ENCODE results near the gene PAX7. TPM values are rescaled to one million over a fixed set of nuclear protein-coding genes. Genes with fewer than 3 reads are reported as not detected.

The PAX7 gene
- total and polyA plus RNA-seq, 2 donors (not counting 3 experiments of a cell fraction or from before 2014, with no cell fraction given): not detected

DNA sequence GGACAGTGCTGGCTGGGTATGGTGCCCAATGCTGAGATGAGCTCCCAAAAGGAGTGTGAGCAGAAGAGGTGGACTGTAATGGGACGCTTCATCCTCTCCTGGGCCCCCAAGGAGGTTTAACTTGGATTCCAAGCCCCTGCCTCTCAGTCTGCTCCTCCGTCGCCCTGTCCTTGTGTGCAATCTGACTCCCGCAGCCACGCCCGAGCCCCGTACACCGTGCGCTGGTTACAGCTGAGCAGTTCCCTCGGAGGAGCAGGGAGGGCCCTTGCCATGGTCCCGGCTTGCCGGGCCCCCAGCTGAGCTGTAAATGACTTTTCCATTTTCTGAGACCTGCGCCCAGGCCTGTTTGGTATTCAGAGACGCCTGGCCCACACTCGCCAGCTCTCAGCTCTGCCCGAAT, 53.7 kb downstream of the PAX7 start:
- Histone ChIP-seq H3K9ac (replicated peaks; ENCODE audit: extremely low read depth, insufficient read depth, low read length) (no peak overlapping the region), H3K4me3 (replicated peaks in 1 of 3; ENCODE audit: insufficient read depth in 1 of 3, low read depth in 1 of 3, low read length in 3 of 3) (no peak overlapping the region), H3K36me3 (ENCODE audit: control insufficient read depth in 2 of 2, extremely low read depth in 1 of 2, insufficient read depth in 2 of 2, low read length in 2 of 2) (no peaks in the 10 kb centered on the region), H2AFZ (ENCODE audit: low read depth, low read length) (no peak overlapping the region), H4K20me1 (replicated peaks; ENCODE audit: control insufficient read depth, extremely low read depth, insufficient read depth, low read length) (no peaks in the 10 kb centered on the region), H3K4me1 (ENCODE audit: control insufficient read depth, extremely low read depth, insufficient read depth, low read length) (no peaks in the 10 kb centered on the region), H3K79me2 (ENCODE audit: control insufficient read depth, insufficient read depth, low read length) (no peaks in the 10 kb centered on the region), H3K4me2 (ENCODE audit: insufficient read depth, low read length) (no peak overlapping the region), H3K27me3 (ENCODE audit: control insufficient read depth in 2 of 2, insufficient read depth in 2 of 2, low read length in 2 of 2) (no peaks in the 10 kb centered on the region), H3K9me1 (replicated peaks; ENCODE audit: control insufficient read depth, extremely low read depth, insufficient read depth, low read length) (no peaks in the 10 kb centered on the region), H3K9me3 (replicated peaks; ENCODE audit: control insufficient read depth, insufficient read depth, low read length) (no peaks in the 10 kb centered on the region), H3K27ac (ENCODE audit: insufficient read depth, low read depth, low read length) (no peak overlapping the region)
- no peak for TF ChIP-seq POLR2A (IDR thresholded peaks at IDR 0.05; ENCODE audit: low read depth, low read length)
- TF ChIP-seq, protein P1, sequence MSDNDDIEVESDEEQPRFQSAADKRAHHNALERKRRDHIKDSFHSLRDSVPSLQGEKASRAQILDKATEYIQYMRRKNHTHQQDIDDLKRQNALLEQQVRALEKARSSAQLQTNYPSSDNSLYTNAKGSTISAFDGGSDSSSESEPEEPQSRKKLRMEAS (IDR thresholded peaks at IDR 0.05; ENCODE audit: insufficient read depth, insufficient read length): no peak
- TF ChIP-seq GATA2 (IDR thresholded peaks at IDR 0.05; ENCODE audit: insufficient read depth, insufficient read length, low read depth, low read length): no peak
- TF ChIP-seq, protein P2, sequence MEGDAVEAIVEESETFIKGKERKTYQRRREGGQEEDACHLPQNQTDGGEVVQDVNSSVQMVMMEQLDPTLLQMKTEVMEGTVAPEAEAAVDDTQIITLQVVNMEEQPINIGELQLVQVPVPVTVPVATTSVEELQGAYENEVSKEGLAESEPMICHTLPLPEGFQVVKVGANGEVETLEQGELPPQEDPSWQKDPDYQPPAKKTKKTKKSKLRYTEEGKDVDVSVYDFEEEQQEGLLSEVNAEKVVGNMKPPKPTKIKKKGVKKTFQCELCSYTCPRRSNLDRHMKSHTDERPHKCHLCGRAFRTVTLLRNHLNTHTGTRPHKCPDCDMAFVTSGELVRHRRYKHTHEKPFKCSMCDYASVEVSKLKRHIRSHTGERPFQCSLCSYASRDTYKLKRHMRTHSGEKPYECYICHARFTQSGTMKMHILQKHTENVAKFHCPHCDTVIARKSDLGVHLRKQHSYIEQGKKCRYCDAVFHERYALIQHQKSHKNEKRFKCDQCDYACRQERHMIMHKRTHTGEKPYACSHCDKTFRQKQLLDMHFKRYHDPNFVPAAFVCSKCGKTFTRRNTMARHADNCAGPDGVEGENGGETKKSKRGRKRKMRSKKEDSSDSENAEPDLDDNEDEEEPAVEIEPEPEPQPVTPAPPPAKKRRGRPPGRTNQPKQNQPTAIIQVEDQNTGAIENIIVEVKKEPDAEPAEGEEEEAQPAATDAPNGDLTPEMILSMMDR (IDR thresholded peaks at IDR 0.05; ENCODE audit: extremely low read depth in 1 of 2, insufficient read depth in 1 of 2, low read depth in 1 of 2, low read length in 2 of 2): no peak
- TF ChIP-seq POLR2AphosphoS5 (IDR thresholded peaks at IDR 0.05; ENCODE audit: insufficient read depth, low read depth, low read length): no peak
- TF ChIP-seq EZH2 (IDR thresholded peaks at IDR 0.05; ENCODE audit: borderline replicate concordance, low read depth, low read length, severe bottlenecking): no peak
- no peak for TF ChIP-seq JUN (IDR thresholded peaks at IDR 0.05; ENCODE audit: borderline replicate concordance, insufficient read depth, insufficient read length, low read depth)
- TF ChIP-seq FOS (IDR thresholded peaks at IDR 0.05; ENCODE audit: borderline replicate concordance, insufficient read depth, low read length): no peak
- no peak for TF ChIP-seq MYC (IDR thresholded peaks at IDR 0.05; ENCODE audit: low read depth, low read length)
- ChIA-PET POLR2A (no interaction called here), CTCF (interaction anchor here (1.8 kb wide), 1 partner anchor 87 kb away, joined by 9 read pairs; no protein-coding TSS in a partner anchor)
- dilution Hi-C loops (cut with MboI; ENCODE audit: extremely low pct_ligation_motif_present, low sequenced_read_pairs) (no loop called here), intact Hi-C loops (cut with micrococcal nuclease) (loop anchor here (5.0 kb wide), 1 partner anchor 138 kb away; no protein-coding TSS in a partner anchor)
- FAIRE-seq (no peak), DNase-seq (ENCODE audit: low read depth, low spot score) (no peak)
- no TSS peak for BruUV-seq (replicated peaks)
